ENCODE data around the gene ATP8A2. TPM values are rescaled to one million over a fixed set of nuclear protein-coding genes. Genes with fewer than 3 reads are reported as not detected.

ATP8A2 gene
- total RNA-seq, 2 donors from 2014 or later, result 0.10 to 0.64 TPM

DNA sequence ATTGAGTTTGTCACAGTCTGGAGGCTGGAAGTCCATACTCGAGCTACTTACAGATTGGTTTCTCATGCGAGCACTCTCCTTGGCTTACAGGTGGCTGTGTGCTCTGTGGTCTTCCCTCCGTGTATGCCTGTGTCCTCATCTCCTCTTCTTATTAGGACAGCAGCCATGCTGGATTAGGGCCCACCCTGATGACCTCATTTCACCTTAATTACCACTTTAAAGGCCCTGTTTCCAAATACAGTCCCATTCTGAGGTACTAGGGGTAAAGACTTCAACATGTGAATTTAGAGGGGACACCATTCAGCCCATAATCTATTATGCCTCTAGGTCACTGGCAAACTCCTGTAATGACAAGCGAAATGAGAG is 639.4 kb downstream of the ATP8A2 start:
- TF ChIP-seq, protein P1, sequence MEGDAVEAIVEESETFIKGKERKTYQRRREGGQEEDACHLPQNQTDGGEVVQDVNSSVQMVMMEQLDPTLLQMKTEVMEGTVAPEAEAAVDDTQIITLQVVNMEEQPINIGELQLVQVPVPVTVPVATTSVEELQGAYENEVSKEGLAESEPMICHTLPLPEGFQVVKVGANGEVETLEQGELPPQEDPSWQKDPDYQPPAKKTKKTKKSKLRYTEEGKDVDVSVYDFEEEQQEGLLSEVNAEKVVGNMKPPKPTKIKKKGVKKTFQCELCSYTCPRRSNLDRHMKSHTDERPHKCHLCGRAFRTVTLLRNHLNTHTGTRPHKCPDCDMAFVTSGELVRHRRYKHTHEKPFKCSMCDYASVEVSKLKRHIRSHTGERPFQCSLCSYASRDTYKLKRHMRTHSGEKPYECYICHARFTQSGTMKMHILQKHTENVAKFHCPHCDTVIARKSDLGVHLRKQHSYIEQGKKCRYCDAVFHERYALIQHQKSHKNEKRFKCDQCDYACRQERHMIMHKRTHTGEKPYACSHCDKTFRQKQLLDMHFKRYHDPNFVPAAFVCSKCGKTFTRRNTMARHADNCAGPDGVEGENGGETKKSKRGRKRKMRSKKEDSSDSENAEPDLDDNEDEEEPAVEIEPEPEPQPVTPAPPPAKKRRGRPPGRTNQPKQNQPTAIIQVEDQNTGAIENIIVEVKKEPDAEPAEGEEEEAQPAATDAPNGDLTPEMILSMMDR (IDR thresholded peaks at IDR 0.05), result no peak

DNA sequence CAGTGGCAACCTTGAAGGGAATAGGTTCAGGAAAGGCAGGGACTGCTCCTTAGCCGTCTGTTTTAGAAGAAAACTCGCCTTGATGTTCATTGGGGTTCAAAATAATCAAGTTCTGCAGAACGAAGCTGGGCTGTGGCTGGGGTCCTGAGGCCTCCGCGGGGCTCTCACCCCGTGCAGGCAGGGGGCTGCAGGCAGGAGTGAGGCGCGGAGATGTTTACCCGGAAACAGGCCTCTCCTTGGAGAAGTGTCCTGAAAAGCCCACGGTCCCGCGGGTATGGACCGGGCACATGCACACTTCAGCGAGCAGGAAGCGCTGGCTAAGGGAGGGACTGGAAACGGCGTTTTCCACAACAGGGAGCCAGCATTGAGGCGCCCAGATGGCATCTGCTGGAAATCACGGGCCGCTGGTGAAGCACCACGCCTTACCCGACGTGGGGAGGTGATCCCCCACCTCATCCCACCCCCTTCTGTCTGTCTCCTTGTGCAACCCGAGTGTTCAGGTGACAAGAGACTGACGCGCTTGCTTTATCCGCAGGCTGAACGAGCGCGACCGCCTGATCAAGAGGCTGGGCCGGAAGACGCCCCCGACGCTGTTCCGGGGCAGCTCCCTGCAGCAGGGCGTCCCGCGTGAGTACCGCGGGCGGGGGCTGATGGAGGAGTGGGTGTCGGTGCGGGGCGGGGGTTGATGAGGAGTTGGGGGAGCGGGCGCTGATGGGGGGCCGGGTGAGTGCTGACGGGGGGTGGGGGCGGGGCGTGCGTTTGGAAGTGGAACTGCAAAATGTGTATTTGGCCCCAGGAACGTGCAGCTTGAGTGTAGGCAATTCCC is 640.4 kb downstream of the ATP8A2 start:
- no peak overlapping the region for H3K27ac ChIP-seq
- H3K4me1 ChIP-seq, result no peaks in the 10 kb centered on the region
- TF ChIP-seq, protein P1 (IDR thresholded peaks at IDR 0.05), result no peak
- H3K27me3 ChIP-seq, result no peaks in the 10 kb centered on the region
- no peaks in the 10 kb centered on the region for H3K9me3 ChIP-seq
- H3K4me3 ChIP-seq, result no peak overlapping the region
- H3K9ac ChIP-seq (ENCODE audit: low read depth in 2 of 2, low read length in 2 of 2), result peak overlapping the region in 1 of 2 donors; percentile 5
- intact Hi-C loops (cut with DNase I), result no loop called here
- DNase-seq, result no peak
- H3K36me3 ChIP-seq, result no peaks in the 10 kb centered on the region

More for the DNA sequence above, 639.4 kb downstream of the ATP8A2 start:
- no peak overlapping the region for H3K4me3 ChIP-seq
- no peak overlapping the region for H3K9ac ChIP-seq (ENCODE audit: low read depth in 2 of 2, low read length in 2 of 2)
- H3K4me1 ChIP-seq, result no peaks in the 10 kb centered on the region
- intact Hi-C loops (cut with DNase I), result no loop called here
- H3K9me3 ChIP-seq, result no peaks in the 10 kb centered on the region
- no peak for DNase-seq
- H3K36me3 ChIP-seq, result no peaks in the 10 kb centered on the region
- H3K27me3 ChIP-seq, result no peaks in the 10 kb centered on the region
- H3K27ac ChIP-seq, result no peak overlapping the region

DNA sequence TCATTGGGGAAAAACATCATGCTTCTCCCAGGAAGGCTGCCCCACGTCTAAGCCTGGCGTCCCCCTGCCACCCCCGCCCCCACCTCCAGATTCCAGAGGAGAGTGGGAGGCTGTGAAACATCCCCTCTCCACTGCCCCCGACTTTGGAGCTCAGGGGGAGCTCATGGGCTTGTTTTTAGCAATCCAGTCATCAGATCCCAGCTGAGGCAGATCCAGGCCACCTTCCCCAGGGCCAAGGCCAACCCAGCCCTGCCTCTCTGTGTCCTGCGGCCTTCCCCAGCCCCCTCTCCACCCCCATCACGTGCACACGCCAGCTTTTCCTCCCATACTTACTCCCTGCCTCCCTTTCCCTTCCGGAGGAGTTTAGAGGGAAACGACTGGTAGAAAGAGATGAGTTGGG is 641.2 kb downstream of the ATP8A2 start:
- Histone ChIP-seq H3K4me3 (no peak overlapping the region), H3K27ac (no peak overlapping the region), H3K4me1 (no peaks in the 10 kb centered on the region), H3K27me3 (no peaks in the 10 kb centered on the region), H3K9me3 (no peaks in the 10 kb centered on the region), H3K9ac (ENCODE audit: low read depth in 2 of 2, low read length in 2 of 2) (no peak overlapping the region), H3K36me3 (no peaks in the 10 kb centered on the region)
- TF ChIP-seq, protein P1 (IDR thresholded peaks at IDR 0.05), result no peak
- DNase-seq, result no peak
- intact Hi-C loops (cut with DNase I), result no loop called here

DNA sequence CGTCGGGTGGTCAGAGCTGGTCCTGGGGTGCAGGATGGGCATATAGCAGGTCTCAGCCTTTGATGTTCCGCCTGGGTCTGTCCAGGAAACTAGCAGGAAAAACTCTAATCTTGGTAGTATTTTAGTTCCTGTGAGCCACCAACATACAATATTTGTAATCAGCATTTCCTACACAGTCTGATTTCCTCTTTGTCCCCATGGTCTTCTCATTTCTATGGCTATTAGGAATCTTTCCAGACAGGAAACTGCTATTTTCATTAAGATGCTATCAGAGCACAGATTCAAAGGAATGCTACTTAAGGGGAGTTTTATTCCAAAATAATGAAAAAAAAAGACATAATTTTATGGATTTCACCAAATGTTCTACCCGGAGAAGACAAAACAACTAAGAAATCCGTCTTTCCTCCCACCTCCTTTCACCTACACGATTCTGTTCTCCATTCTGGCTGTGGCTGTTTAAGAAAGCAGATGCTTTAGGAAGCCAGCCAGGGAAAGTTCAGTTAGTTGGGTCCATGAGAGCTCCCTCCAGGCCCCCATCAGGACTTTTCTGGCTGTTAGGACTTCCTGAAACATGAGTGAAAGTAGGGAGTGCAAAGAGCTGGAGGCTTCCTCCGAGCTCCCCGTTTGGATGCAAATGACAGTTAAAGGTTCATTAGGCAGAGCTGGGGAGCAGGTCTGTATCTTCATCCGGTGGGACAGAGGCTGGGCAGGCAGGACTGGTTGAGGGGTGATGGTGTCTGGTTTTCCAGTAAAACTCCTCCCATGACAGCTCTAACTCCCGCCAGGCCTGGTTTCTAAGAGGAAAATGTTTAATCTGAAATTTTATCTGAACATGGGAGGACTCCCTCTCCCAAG is 643.7 kb downstream of the ATP8A2 start:
- H3K36me3 ChIP-seq, result no peaks in the 10 kb centered on the region
- H3K4me3 ChIP-seq, result no peak overlapping the region
- intact Hi-C loops (cut with DNase I), result no loop called here
- no peaks in the 10 kb centered on the region for H3K27me3 ChIP-seq
- no peak overlapping the region for H3K9ac ChIP-seq (ENCODE audit: low read depth in 2 of 2, low read length in 2 of 2)
- H3K9me3 ChIP-seq, result no peaks in the 10 kb centered on the region
- H3K27ac ChIP-seq, result no peak overlapping the region
- no peak for DNase-seq
- H3K4me1 ChIP-seq, result no peaks in the 10 kb centered on the region
- TF ChIP-seq, protein P1 (IDR thresholded peaks at IDR 0.05), result no peak

DNA sequence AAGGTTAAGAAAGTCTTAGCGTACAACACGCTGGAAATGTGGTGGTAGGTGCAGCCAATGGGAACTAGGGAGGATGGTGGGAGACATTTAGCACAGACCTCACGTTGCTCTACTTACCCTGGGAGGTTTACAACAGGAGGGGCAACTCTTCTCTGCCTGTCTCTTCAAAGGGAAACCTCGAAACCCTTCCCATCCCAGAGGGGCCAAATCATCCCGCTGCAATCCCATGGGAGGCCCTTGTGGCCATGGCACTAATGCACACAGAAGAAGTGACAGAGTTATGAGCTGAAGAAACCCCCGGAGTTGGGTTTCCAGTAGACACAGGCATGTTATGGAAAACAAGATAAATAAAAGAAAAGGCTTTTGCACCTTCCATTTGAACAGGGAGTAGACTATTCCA is 644.4 kb downstream of the ATP8A2 start:
- no peak overlapping the region for H3K4me3 ChIP-seq
- H3K27me3 ChIP-seq, result no peaks in the 10 kb centered on the region
- intact Hi-C loops (cut with DNase I), result no loop called here
- H3K27ac ChIP-seq, result no peak overlapping the region
- no peaks in the 10 kb centered on the region for H3K36me3 ChIP-seq
- TF ChIP-seq, protein P1 (IDR thresholded peaks at IDR 0.05), result no peak
- no peaks in the 10 kb centered on the region for H3K4me1 ChIP-seq
- no peak overlapping the region for H3K9ac ChIP-seq (ENCODE audit: low read depth in 2 of 2, low read length in 2 of 2)
- DNase-seq, result no peak
- H3K9me3 ChIP-seq, result no peaks in the 10 kb centered on the region
